HG03060 (cell line): ENCODE results near the gene CDYL.
A peak's percentile ranks its signal among the peaks of the same experiment; 100 is the strongest.

Experiments
- ATAC-seq: cut with Tn5 transposase; IDR thresholded peaks from one replicate; pipeline ENCODE4 v1.9.1; 2021; ENCODE audit warnings: low read depth, moderate number of reproducible peaks; ENCODE audit not compliant: unreplicated experiment

The CDYL gene

GRCh38 chr6:4872841-4873240 is 96.6 kb downstream of the CDYL start:
- ATAC-seq = no peak

- no peak for ATAC-seq
Observed at GRCh38 chr6:4873928-4874327, 97.7 kb downstream of the CDYL start.

GRCh38 chr6:4879741-4880275 is 103.6 kb downstream of the CDYL start:
- ATAC-seq = no peak

- no peak for ATAC-seq
Observed at GRCh38 chr6:4880363-4880762, 104.2 kb downstream of the CDYL start.

- no peak for ATAC-seq
Observed at GRCh38 chr6:4883298-4883697, 107.1 kb downstream of the CDYL start.

- no peak for ATAC-seq
Observed at GRCh38 chr6:4884646-4885340, 108.6 kb downstream of the CDYL start.

GRCh38 chr6:4885341-4885933 is 109.2 kb downstream of the CDYL start:
- no peak for ATAC-seq

- no peak for ATAC-seq
Observed at GRCh38 chr6:4888841-4889240, 112.6 kb downstream of the CDYL start.

- no peak for ATAC-seq
Observed at GRCh38 chr6:4889701-4890100, 113.5 kb downstream of the CDYL start.

- ATAC-seq = no peak
Observed at GRCh38 chr6:4890191-4890590, 114.0 kb downstream of the CDYL start.

- no peak for ATAC-seq
Observed at GRCh38 chr6:4890627-4891026, 114.4 kb downstream of the CDYL start.

GRCh38 chr6:4891141-4891540 is 114.9 kb downstream of the CDYL start:
- ATAC-seq = no peak

GRCh38 chr6:4892785-4893485 is 116.7 kb downstream of the CDYL start:
- no peak for ATAC-seq

GRCh38 chr6:4894049-4894448 is 117.8 kb downstream of the CDYL start:
- no peak for ATAC-seq

- ATAC-seq = no peak
Observed at GRCh38 chr6:4895971-4896370, 119.8 kb downstream of the CDYL start.

GRCh38 chr6:4896401-4896800 is 120.2 kb downstream of the CDYL start:
- ATAC-seq = no peak

GRCh38 chr6:4899249-4900034 is 123.2 kb downstream of the CDYL start:
- ATAC-seq = no peak

- ATAC-seq = peak; percentile 51
Observed at GRCh38 chr6:4901386-4902061, 125.3 kb downstream of the CDYL start.

- ATAC-seq = no peak
Observed at GRCh38 chr6:4902363-4902762, 126.2 kb downstream of the CDYL start.

- ATAC-seq = no peak
Observed at GRCh38 chr6:4903121-4903520, 126.9 kb downstream of the CDYL start.
